ENCODE measurements around the gene EPAS1. TPM values are rescaled to one million over a fixed set of nuclear protein-coding genes. Genes with fewer than 3 reads are reported as not detected.

The EPAS1 gene
- total RNA-seq, 1 experiment from 2014 or later = 8.5 TPM

DNA sequence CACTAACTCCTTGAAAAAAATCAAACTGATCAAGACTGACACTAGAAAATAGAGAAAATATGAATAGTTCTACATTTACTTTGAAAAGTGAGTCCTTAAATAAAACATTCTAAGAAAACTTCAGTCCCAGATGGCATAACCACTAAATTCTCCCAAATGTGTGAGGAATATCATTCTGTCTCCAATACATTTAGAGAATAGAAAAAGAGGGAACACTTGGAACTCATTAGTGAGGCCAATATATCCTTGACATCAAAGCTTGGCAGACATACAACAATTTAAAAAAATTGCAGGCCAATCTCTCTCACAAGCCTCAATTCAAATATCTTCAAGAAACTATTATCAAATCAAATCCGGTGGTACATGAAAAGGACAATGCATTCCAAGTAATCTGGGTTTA lies 102.8 kb downstream of the EPAS1 start:
- TF ChIP-seq FOXP1 (CRISPR knock-in tag; IDR thresholded peaks at IDR 0.05; ENCODE audit: borderline replicate concordance) (no peak), SMAD3 (CRISPR knock-in tag; IDR thresholded peaks at IDR 0.05; ENCODE audit: borderline replicate concordance) (no peak), ELF4 (CRISPR knock-in tag; IDR thresholded peaks at IDR 0.05; ENCODE audit: low read depth) (no peak), ZBTB43 (CRISPR knock-in tag; IDR thresholded peaks at IDR 0.05) (no peak), GTF2I (CRISPR knock-in tag; conservative IDR thresholded peaks at IDR 0.05) (no peak), ATF6 (CRISPR knock-in tag; IDR thresholded peaks at IDR 0.05) (no peak), CBFB (CRISPR knock-in tag; IDR thresholded peaks at IDR 0.05; ENCODE audit: low read depth) (no peak), MXD4 (CRISPR knock-in tag; IDR thresholded peaks at IDR 0.05; ENCODE audit: borderline replicate concordance) (no peak), SP1 (CRISPR knock-in tag; conservative IDR thresholded peaks at IDR 0.05) (no peak), USF2 (CRISPR knock-in tag; IDR thresholded peaks at IDR 0.05) (no peak)
- TF ChIP-seq, protein P1, sequence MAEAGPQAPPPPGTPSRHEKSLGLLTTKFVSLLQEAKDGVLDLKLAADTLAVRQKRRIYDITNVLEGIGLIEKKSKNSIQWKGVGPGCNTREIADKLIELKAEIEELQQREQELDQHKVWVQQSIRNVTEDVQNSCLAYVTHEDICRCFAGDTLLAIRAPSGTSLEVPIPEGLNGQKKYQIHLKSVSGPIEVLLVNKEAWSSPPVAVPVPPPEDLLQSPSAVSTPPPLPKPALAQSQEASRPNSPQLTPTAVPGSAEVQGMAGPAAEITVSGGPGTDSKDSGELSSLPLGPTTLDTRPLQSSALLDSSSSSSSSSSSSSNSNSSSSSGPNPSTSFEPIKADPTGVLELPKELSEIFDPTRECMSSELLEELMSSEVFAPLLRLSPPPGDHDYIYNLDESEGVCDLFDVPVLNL (CRISPR knock-in tag; IDR thresholded peaks at IDR 0.05; ENCODE audit: borderline replicate concordance, low read depth) = no peak
- TF ChIP-seq, protein P2, sequence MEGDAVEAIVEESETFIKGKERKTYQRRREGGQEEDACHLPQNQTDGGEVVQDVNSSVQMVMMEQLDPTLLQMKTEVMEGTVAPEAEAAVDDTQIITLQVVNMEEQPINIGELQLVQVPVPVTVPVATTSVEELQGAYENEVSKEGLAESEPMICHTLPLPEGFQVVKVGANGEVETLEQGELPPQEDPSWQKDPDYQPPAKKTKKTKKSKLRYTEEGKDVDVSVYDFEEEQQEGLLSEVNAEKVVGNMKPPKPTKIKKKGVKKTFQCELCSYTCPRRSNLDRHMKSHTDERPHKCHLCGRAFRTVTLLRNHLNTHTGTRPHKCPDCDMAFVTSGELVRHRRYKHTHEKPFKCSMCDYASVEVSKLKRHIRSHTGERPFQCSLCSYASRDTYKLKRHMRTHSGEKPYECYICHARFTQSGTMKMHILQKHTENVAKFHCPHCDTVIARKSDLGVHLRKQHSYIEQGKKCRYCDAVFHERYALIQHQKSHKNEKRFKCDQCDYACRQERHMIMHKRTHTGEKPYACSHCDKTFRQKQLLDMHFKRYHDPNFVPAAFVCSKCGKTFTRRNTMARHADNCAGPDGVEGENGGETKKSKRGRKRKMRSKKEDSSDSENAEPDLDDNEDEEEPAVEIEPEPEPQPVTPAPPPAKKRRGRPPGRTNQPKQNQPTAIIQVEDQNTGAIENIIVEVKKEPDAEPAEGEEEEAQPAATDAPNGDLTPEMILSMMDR (IDR thresholded peaks at IDR 0.05) = no peak
- TF ChIP-seq, protein P3, sequence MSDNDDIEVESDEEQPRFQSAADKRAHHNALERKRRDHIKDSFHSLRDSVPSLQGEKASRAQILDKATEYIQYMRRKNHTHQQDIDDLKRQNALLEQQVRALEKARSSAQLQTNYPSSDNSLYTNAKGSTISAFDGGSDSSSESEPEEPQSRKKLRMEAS (CRISPR knock-in tag; IDR thresholded peaks at IDR 0.05) = no peak
- ChIA-PET POLR2A (no interaction called here), CTCF (no interaction called here)
- H3K9me3 Mint-ChIP-seq = no peaks in the 10 kb centered on the region
- no peak overlapping the region for H3K27ac Mint-ChIP-seq
- no peaks in the 10 kb centered on the region for H3K36me3 Mint-ChIP-seq
- 0 out of 2 replicates have a peak, but pooled peaks cover 2% of the 10 kb centered on the region for H3K4me1 Mint-ChIP-seq
- DNase-seq (ENCODE audit: low spot score) = no peak
- ATAC-seq = no peak
- H3K4me3 Mint-ChIP-seq = no peak overlapping the region
- H3K27me3 Mint-ChIP-seq (ENCODE audit: low read depth) = no peaks in the 10 kb centered on the region

- no peaks in the 10 kb centered on the region for H3K36me3 Mint-ChIP-seq
- no peak for ATAC-seq
- no peak overlapping the region for H3K4me3 Mint-ChIP-seq
- no peaks in the 10 kb centered on the region for H3K27me3 Mint-ChIP-seq (ENCODE audit: low read depth)
- ChIA-PET CTCF (no interaction called here), POLR2A (no interaction called here)
- H3K4me1 Mint-ChIP-seq = 0 out of 2 replicates have a peak, but pooled peaks cover 2% of the 10 kb centered on the region
- TF ChIP-seq, protein P4, sequence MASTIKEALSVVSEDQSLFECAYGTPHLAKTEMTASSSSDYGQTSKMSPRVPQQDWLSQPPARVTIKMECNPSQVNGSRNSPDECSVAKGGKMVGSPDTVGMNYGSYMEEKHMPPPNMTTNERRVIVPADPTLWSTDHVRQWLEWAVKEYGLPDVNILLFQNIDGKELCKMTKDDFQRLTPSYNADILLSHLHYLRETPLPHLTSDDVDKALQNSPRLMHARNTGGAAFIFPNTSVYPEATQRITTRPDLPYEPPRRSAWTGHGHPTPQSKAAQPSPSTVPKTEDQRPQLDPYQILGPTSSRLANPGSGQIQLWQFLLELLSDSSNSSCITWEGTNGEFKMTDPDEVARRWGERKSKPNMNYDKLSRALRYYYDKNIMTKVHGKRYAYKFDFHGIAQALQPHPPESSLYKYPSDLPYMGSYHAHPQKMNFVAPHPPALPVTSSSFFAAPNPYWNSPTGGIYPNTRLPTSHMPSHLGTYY (CRISPR knock-in tag; IDR thresholded peaks at IDR 0.05) = no peak
- TF ChIP-seq OVOL2 (CRISPR knock-in tag; IDR thresholded peaks at IDR 0.05; ENCODE audit: borderline replicate concordance) = no peak
- H3K27ac Mint-ChIP-seq = no peak overlapping the region
- DNase-seq (ENCODE audit: low spot score) = no peak
- no peaks in the 10 kb centered on the region for H3K9me3 Mint-ChIP-seq
These were observed 105.7 kb downstream of the EPAS1 start for GRCh38 chr2:46402874-46403273.

All from WTC11 (cell line).